Loucy (cell line): ENCODE results near the gene DDX20.
"Not testable (repeated sequence)": the region's sequence is repeated elsewhere in the genome, so short reads cannot be mapped to it uniquely, and the experiment has no call there.

Source experiments
- H2AFZ ChIP-seq: fragments of 200-600 bp; sonication (generic); 2 replicates; pipeline ENCODE4 v1.6.0; 2016; ENCODE audit warnings: antibody characterized with exemption, mild to moderate bottlenecking, low read length, moderate library complexity
- H3F3A ChIP-seq: fragments of 200-600 bp; 2 replicates; pipeline ENCODE4 v1.6.0; 2016; ENCODE audit warnings: antibody characterized with exemption, low read depth, mild to moderate bottlenecking
- H3K27me3 ChIP-seq: fragments of 200-600 bp; sonication (generic); 2 replicates; pipeline ENCODE4 v1.6.1; 2014; ENCODE audit warnings: low read length, mild to moderate bottlenecking; ENCODE audit not compliant: insufficient read depth, poor library complexity, severe bottlenecking
- H3K36me3 ChIP-seq: fragments of 200-600 bp; sonication (generic); 2 replicates; pipeline ENCODE4 v1.6.1; 2016; ENCODE audit warnings: low read length; ENCODE audit not compliant: insufficient read depth
- H3K4me1 ChIP-seq: fragments of 200-600 bp; sonication (generic); 2 replicates; pipeline ENCODE4 v1.5.1; 2014; ENCODE audit warnings: low read length, mild to moderate bottlenecking; ENCODE audit not compliant: insufficient read depth, poor library complexity, severe bottlenecking
- H3K4me2 ChIP-seq: fragments of 200-600 bp; sonication (generic); 2 replicates; pipeline ENCODE4 v1.6.0; 2014; ENCODE audit warnings: antibody characterized with exemption, low read length, low read depth, mild to moderate bottlenecking; ENCODE audit not compliant: poor library complexity, severe bottlenecking
- H3K4me3 ChIP-seq: fragments of 200-600 bp; sonication (generic); 2 replicates; pipeline ENCODE4 v1.5.1; 2014; ENCODE audit warnings: low read length, mild to moderate bottlenecking, mixed read lengths; ENCODE audit not compliant: poor library complexity, severe bottlenecking
- H3K79me2 ChIP-seq: fragments of 200-600 bp; sonication (generic); 2 replicates; pipeline ENCODE4 v1.6.1; 2014; ENCODE audit warnings: low read length; ENCODE audit not compliant: insufficient read depth
- H3K9ac ChIP-seq: fragments of 200-600 bp; sonication (generic); 2 replicates; pipeline ENCODE4 v1.6.0; 2014; ENCODE audit warnings: mild to moderate bottlenecking, low read depth, low read length, moderate library complexity; ENCODE audit not compliant: poor library complexity, severe bottlenecking
- H3K9me2 ChIP-seq: fragments of 200-600 bp; sonication (generic); replicated peaks from 2 replicates; pipeline ENCODE4 v1.6.1; 2016; ENCODE audit warnings: low read depth, low read length, mixed read lengths
- H3K9me3 ChIP-seq: fragments of 200-600 bp; sonication (generic); 2 replicates; pipeline ENCODE4 v1.6.1; 2014; ENCODE audit warnings: mild to moderate bottlenecking, antibody characterized with exemption, low read length, low read depth; ENCODE audit not compliant: insufficient read depth
- H4K20me1 ChIP-seq: fragments of 200-600 bp; sonication (generic); 2 replicates; pipeline ENCODE4 v1.6.0; 2014; ENCODE audit warnings: antibody characterized with exemption, low read length, mild to moderate bottlenecking; ENCODE audit not compliant: insufficient read depth, poor library complexity, severe bottlenecking
- EZH2phosphoT487 ChIP-seq: fragments of 200-600 bp; IDR thresholded peaks from 2 replicates; pipeline ENCODE4 v1.6.1; 2018; ENCODE audit warnings: antibody characterized with exemption, mild to moderate bottlenecking, moderate library complexity, borderline replicate concordance
- TF ChIP-seq, protein P1 (sequence below): fragments of 200-600 bp; sonication (generic); conservative IDR thresholded peaks from 2 replicates; pipeline ENCODE4 v1.5.1; 2014; ENCODE audit warnings: mild to moderate bottlenecking, antibody characterized with exemption, low read length

The DDX20 gene

DNA sequence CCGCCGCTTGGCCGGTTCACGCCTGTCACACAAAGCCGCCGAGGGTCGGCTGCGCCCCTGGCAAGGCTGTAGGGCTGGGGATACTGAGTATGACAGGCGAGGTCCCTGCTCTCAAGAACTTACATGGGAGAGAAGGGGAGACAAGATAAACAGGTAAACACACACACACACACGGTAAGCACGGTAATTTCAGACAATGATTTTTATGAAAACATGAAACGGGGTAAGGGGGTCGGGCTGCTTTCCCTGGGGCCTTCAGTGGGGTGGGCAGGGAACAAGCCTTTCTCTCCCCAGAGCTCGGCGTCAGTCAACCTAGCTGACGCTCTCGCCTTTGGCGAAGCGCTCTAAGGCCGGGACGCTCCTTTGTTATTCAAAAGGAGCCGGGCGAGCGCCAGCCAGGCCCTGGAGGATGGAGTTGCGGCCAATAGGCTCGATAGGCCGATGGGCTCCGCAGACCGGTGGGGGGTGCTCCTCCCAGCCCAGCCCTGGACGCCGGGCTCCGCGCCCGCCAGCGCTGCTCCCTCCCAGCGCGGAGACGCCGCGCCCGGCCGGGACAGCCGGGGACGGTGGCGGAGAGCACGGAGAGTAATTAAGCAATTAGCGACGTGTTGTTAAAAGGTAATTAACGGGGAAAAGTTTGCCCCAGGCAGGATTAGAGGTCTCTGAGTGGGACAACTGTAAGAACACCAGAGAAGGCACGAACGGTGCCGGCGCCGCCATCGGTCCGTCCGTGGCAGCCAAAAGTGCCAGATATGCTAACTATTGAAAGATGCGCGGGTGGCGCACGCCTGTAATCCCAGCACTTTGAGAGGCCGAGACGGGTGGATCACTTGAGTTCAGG is 15.6 kb upstream of the DDX20 start:
- Histone ChIP-seq H3K36me3 (no peaks in the 10 kb centered on the region), H3K9ac (peak overlapping the region; percentile 90), H2AFZ (peak overlapping the region; percentile 95), H3K4me1 (peaks cover 30% of the 10 kb centered on the region), H3F3A (no peaks in the 10 kb centered on the region), H3K9me3 (no peaks in the 10 kb centered on the region), H3K79me2 (no peaks in the 10 kb centered on the region), H4K20me1 (no peaks in the 10 kb centered on the region), H3K4me3 (peak overlapping the region; percentile 81), H3K9me2 (no peaks in the 10 kb centered on the region), H3K27me3 (no peaks in the 10 kb centered on the region), H3K4me2 (peak overlapping the region; percentile 94)
- TF ChIP-seq, protein P1, sequence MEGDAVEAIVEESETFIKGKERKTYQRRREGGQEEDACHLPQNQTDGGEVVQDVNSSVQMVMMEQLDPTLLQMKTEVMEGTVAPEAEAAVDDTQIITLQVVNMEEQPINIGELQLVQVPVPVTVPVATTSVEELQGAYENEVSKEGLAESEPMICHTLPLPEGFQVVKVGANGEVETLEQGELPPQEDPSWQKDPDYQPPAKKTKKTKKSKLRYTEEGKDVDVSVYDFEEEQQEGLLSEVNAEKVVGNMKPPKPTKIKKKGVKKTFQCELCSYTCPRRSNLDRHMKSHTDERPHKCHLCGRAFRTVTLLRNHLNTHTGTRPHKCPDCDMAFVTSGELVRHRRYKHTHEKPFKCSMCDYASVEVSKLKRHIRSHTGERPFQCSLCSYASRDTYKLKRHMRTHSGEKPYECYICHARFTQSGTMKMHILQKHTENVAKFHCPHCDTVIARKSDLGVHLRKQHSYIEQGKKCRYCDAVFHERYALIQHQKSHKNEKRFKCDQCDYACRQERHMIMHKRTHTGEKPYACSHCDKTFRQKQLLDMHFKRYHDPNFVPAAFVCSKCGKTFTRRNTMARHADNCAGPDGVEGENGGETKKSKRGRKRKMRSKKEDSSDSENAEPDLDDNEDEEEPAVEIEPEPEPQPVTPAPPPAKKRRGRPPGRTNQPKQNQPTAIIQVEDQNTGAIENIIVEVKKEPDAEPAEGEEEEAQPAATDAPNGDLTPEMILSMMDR: no peak
- no peak for TF ChIP-seq EZH2phosphoT487

DNA sequence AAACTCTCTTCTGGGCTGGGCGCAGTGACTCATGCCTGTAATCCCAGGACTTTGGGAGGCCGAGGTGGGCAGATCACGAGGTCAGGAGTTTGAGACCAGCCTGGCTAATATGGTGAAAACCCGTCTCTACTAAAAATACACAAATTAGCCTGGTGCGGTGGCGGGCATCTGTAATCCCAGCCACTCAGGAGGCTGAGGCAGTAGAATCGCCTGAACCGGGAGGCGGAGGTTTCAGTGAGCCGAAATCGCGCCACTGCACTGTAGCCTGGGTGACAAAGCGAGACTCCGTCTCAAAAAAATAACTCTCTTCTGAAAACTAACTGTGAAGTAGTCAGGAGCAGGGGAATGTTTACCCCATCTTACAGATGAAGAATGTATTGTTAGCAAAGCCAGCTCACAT is 13.4 kb upstream of the DDX20 start:
- H3K9me3 ChIP-seq, H3K79me2 ChIP-seq, H3F3A ChIP-seq, H2AFZ ChIP-seq, H3K36me3 ChIP-seq, H3K9ac ChIP-seq, H3K27me3 ChIP-seq, H3K4me3 ChIP-seq, H3K9me2 ChIP-seq, H3K4me2 ChIP-seq, H4K20me1 ChIP-seq: not testable (repeated sequence)
- H3K4me1 ChIP-seq: peaks cover 24% of the 10 kb centered on the region

DNA sequence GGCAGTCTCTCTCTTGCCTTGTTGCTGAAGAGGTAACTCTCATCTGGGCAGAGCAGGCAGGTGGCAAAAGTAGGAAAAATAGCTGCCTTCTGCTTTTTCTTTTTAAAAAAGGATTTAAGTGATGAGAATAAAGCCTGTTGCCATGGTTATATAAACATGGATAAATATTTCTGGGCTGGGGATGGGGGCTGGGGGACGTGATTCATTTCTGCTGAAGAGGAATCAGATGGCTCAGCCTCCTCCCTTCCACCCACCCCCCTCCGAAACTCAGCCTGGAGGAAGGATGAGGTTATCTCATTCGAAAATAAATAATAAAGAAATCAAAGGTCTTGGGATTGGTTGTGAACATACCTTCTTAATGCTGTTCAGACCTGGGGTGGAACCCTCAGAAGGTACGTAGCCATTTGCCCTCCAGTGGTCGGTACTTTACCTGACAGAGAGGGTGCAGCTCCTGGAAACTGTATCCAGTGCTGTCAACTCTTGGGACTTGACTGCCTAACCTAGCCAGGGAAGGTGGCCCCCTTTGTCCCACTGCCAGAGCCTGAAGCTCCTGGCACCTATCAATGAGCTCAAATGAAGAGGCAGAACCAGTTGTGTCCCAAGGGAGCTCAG is 12.7 kb upstream of the DDX20 start:
- TF ChIP-seq, protein P1: no peak
- TF ChIP-seq EZH2phosphoT487: no peak
- Histone ChIP-seq H3K9ac (no peak overlapping the region), H3F3A (no peaks in the 10 kb centered on the region), H3K4me2 (no peak overlapping the region), H3K9me3 (no peaks in the 10 kb centered on the region), H3K79me2 (no peaks in the 10 kb centered on the region), H3K4me1 (peaks cover 16% of the 10 kb centered on the region), H3K4me3 (no peak overlapping the region), H3K9me2 (no peaks in the 10 kb centered on the region), H3K27me3 (no peaks in the 10 kb centered on the region), H3K36me3 (no peaks in the 10 kb centered on the region), H2AFZ (no peak overlapping the region), H4K20me1 (no peaks in the 10 kb centered on the region)
